OCI-LY7 (cell line): ENCODE data around the gene NUDT8. TPM values are rescaled to one million over a fixed set of nuclear protein-coding genes. Genes with fewer than 3 reads are reported as not detected.

Experiments
- BruUV-seq: library from RNA; stranded (reverse); fragments of 400-500 nt; replicated peaks from 2 replicates; lab custom pipeline; 2021; lab: Mats Ljungman, UMichigan
- CTCF ChIA-PET: fragments of 300-600 bp; sonication (Branson Sonifier 250); formaldehyde crosslinking; loops from one replicate; lab custom pipeline; 2022; ENCODE audit warnings: antibody characterized with exemption; ENCODE audit not compliant: unreplicated experiment; lab: Charles Lee
- POLR2A ChIA-PET: fragments of 300-600 bp; sonication (Branson Sonifier 250); formaldehyde crosslinking; loops from one replicate; lab custom pipeline; 2022; ENCODE audit warnings: antibody characterized with exemption; lab: Charles Lee
- DNase-seq: peaks from one replicate; pipeline ENCODE4 v3.0.0-alpha.2; 2015; ENCODE audit warnings: low spot score
- H2AFZ ChIP-seq: fragments of 200-600 bp; sonication (generic), shearing (Covaris generic); 2 replicates; pipeline ENCODE4 v1.6.1; 2014; ENCODE audit warnings: mild to moderate bottlenecking, antibody characterized with exemption, low read length, moderate library complexity
- H3K27ac ChIP-seq: fragments of 200-600 bp; sonication (generic); 2 replicates; pipeline ENCODE4 v1.5.1; 2014; ENCODE audit warnings: mixed run types, low read depth, mild to moderate bottlenecking, moderate library complexity, low read length, inconsistent platforms; ENCODE audit not compliant: poor library complexity, severe bottlenecking
- H3K36me3 ChIP-seq: fragments of 200-600 bp; sonication (generic); 2 replicates; pipeline ENCODE4 v1.6.1; 2014; ENCODE audit warnings: mild to moderate bottlenecking, antibody characterized with exemption, low read length, moderate library complexity, mixed read lengths; ENCODE audit not compliant: insufficient read depth
- H3K4me1 ChIP-seq: fragments of 200-600 bp; sonication (generic); 2 replicates; pipeline ENCODE4 v1.5.1; 2014; ENCODE audit warnings: mild to moderate bottlenecking, low read length; ENCODE audit not compliant: insufficient read depth, poor library complexity, severe bottlenecking
- H3K4me2 ChIP-seq: fragments of 200-600 bp; sonication (generic); 2 replicates; pipeline ENCODE4 v1.6.1; 2014; ENCODE audit warnings: mild to moderate bottlenecking, low read length
- H3K4me3 ChIP-seq: fragments of 200-600 bp; sonication (generic); 2 replicates; pipeline ENCODE4 v1.5.1; 2014; ENCODE audit warnings: mild to moderate bottlenecking, low read depth, low read length; ENCODE audit not compliant: poor library complexity, severe bottlenecking
- H3K79me2 ChIP-seq: fragments of 200-600 bp; sonication (generic); 2 replicates; pipeline ENCODE4 v1.6.1; 2016; ENCODE audit warnings: low read depth, mild to moderate bottlenecking, low read length, moderate library complexity, mixed read lengths; ENCODE audit not compliant: insufficient read depth
- H3K9me2 ChIP-seq: fragments of 200-600 bp; sonication (generic); 2 replicates; pipeline ENCODE4 v1.6.1; 2016; ENCODE audit warnings: mild to moderate bottlenecking, low read length, mixed read lengths; ENCODE audit not compliant: insufficient read depth
- H3K9me3 ChIP-seq: fragments of 200-600 bp; sonication (generic); 2 replicates; pipeline ENCODE4 v1.6.1; 2014; ENCODE audit warnings: mild to moderate bottlenecking, mixed run types, low read length, mixed read lengths
- H4K20me1 ChIP-seq: fragments of 200-600 bp; sonication (generic); 2 replicates; pipeline ENCODE4 v1.6.1; 2014; ENCODE audit warnings: mild to moderate bottlenecking, antibody characterized with exemption, low read length, moderate library complexity, mixed read lengths; ENCODE audit not compliant: insufficient read depth
- CTCF ChIP-seq: fragments of 200-600 bp; sonication (generic); conservative IDR thresholded peaks from 2 replicates; pipeline ENCODE4 v1.5.1; 2014; ENCODE audit warnings: mild to moderate bottlenecking, antibody characterized with exemption, low read length, moderate library complexity, mixed read lengths
- EZH2phosphoT487 ChIP-seq: fragments of 200-600 bp; sonication (generic); IDR thresholded peaks from 2 replicates; pipeline ENCODE4 v1.6.1; 2018; ENCODE audit warnings: low read depth, borderline replicate concordance, mild to moderate bottlenecking, mixed run types, antibody characterized with exemption, low read length, moderate library complexity, mixed read lengths
- intact Hi-C: fragments of 100-400 bp; cut with micrococcal nuclease; formaldehyde crosslinking; loops from one replicate; pipeline ENCODE4 v1.10.0; 2022; ENCODE audit not compliant: unreplicated experiment
- total RNA-seq, 2 experiments: library from RNA; depleted of rRNA in 1 of 2; stranded (reverse); fragments of >200 nt in 1 of 2; shearing (Covaris generic) in 1 of 2; gene quantifications; 2 replicates each; pipeline ENCODE4 v1.2.3, GENCODE V29; 2014 to 2022

NUDT8 gene
- total RNA-seq, 2 experiments from 2014 or later: 20.4 to 35.4 TPM

- TF ChIP-seq EZH2phosphoT487: no peak
- BruUV-seq: no TSS peak
- no peaks in the 10 kb centered on the region for H3K79me2 ChIP-seq
- DNase-seq: no peak
- ChIA-PET POLR2A (interaction anchor here (0.6 kb wide), 1 partner anchor 80 kb away, joined by 3 read pairs; no protein-coding TSS in a partner anchor), CTCF (no interaction called here)
- intact Hi-C loops: no loop called here
- H2AFZ ChIP-seq: no peak overlapping the region
- H4K20me1 ChIP-seq: no peaks in the 10 kb centered on the region
- H3K27ac ChIP-seq: no peak overlapping the region
- H3K4me3 ChIP-seq: no peak overlapping the region
- H3K4me2 ChIP-seq: no peak overlapping the region
- H3K9me3 ChIP-seq: no peaks in the 10 kb centered on the region
- H3K9me2 ChIP-seq: no peaks in the 10 kb centered on the region
- peaks cover 23% of the 10 kb centered on the region for H3K4me1 ChIP-seq
- no peaks in the 10 kb centered on the region for H3K36me3 ChIP-seq
Observed at GRCh38 chr11:67632175-67632981, 2.6 kb upstream of the NUDT8 start.

GRCh38 chr11:67631853-67632174, 2.1 kb upstream of the NUDT8 start:
- no peak overlapping the region for H3K4me3 ChIP-seq
- POLR2A ChIA-PET: no interaction called here
- H3K4me2 ChIP-seq: no peak overlapping the region
- no peak overlapping the region for H3K27ac ChIP-seq
- no peaks in the 10 kb centered on the region for H3K9me3 ChIP-seq
- no peaks in the 10 kb centered on the region for H3K79me2 ChIP-seq
- H2AFZ ChIP-seq: no peak overlapping the region
- no peak for TF ChIP-seq CTCF
- no peak for TF ChIP-seq EZH2phosphoT487
- no TSS peak for BruUV-seq
- H3K36me3 ChIP-seq: no peaks in the 10 kb centered on the region
- no peaks in the 10 kb centered on the region for H4K20me1 ChIP-seq
- H3K9me2 ChIP-seq: no peaks in the 10 kb centered on the region
- CTCF ChIA-PET: no interaction called here
- intact Hi-C loops: no loop called here
- DNase-seq: no peak
- peaks cover 23% of the 10 kb centered on the region for H3K4me1 ChIP-seq

- Histone ChIP-seq H2AFZ (no peak overlapping the region), H3K4me3 (no peak overlapping the region), H4K20me1 (no peaks in the 10 kb centered on the region), H3K4me1 (peaks cover 23% of the 10 kb centered on the region), H3K79me2 (no peaks in the 10 kb centered on the region), H3K9me2 (no peaks in the 10 kb centered on the region), H3K4me2 (peak overlapping the region; percentile 97; the same call in 1 of the 2 replicates), H3K9me3 (no peaks in the 10 kb centered on the region), H3K36me3 (no peaks in the 10 kb centered on the region), H3K27ac (no peak overlapping the region)
- no peak for TF ChIP-seq CTCF
- no peak for TF ChIP-seq EZH2phosphoT487
- ChIA-PET POLR2A (no interaction called here), CTCF (interaction anchor here (1.5 kb wide), 1 partner anchor 13 kb away, joined by 3 read pairs; no protein-coding TSS in a partner anchor)
- intact Hi-C loops: no loop called here
- DNase-seq: no peak
- BruUV-seq: no TSS peak
Observed at GRCh38 chr11:67631411-67631810, 1.7 kb upstream of the NUDT8 start.
